WTC11 (cell line): ENCODE measurements around the gene TFB2M. TPM values are rescaled to one million over a fixed set of nuclear protein-coding genes. Genes with fewer than 3 reads are reported as not detected.
A peak's percentile ranks its signal among the peaks of the same experiment; 100 is the strongest.
"Not testable (repeated sequence)": the region's sequence is repeated elsewhere in the genome, so short reads cannot be mapped to it uniquely, and the experiment has no call there.

Experiments
- ATAC-seq: fragments of 200-7000 bp; cut with Tn5 transposase; 2 replicates; pipeline ENCODE4 v1.10.0; 2021; ENCODE audit warnings: mild to moderate bottlenecking, moderate library complexity
- CTCF ChIA-PET: fragments of 300-600 bp; sonication (Branson Sonifier 250); formaldehyde crosslinking; loops from one replicate; lab custom pipeline; 2021; ENCODE audit warnings: antibody characterized with exemption; lab: Charles Lee
- POLR2A ChIA-PET: fragments of 350-600 bp; sonication (Branson Sonifier 250); formaldehyde crosslinking; loops from one replicate; lab custom pipeline; 2021; ENCODE audit warnings: antibody characterized with exemption; lab: Charles Lee
- DNase-seq: peaks from one replicate; pipeline ENCODE4 v3.0.0; 2021; ENCODE audit warnings: low spot score
- H3K27ac Mint-ChIP-seq: 2 replicates; pipeline ENCODE4 v1.8.0; 2021; ENCODE audit warnings: mixed read lengths
- H3K27me3 Mint-ChIP-seq: 2 replicates; pipeline ENCODE4 v1.8.0; 2021; ENCODE audit warnings: low read depth, mild to moderate bottlenecking, moderate library complexity, mixed read lengths
- H3K36me3 Mint-ChIP-seq: 2 replicates; pipeline ENCODE4 v1.8.0; 2021; ENCODE audit warnings: mixed read lengths
- H3K4me1 Mint-ChIP-seq: 2 replicates; pipeline ENCODE4 v1.8.0; 2022; ENCODE audit warnings: mixed read lengths
- H3K4me3 Mint-ChIP-seq: 2 replicates; pipeline ENCODE4 v1.8.0; 2021; ENCODE audit warnings: mild to moderate bottlenecking, moderate library complexity, mixed read lengths
- H3K9me3 Mint-ChIP-seq: 2 replicates; pipeline ENCODE4 v1.8.0; 2021; ENCODE audit warnings: mixed read lengths
- ARID4B ChIP-seq: sonication (generic); formaldehyde crosslinking; IDR thresholded peaks from 2 replicates; pipeline ENCODE4 v1.8.0; 2023; ENCODE audit warnings: missing genetic modification reagents, mild to moderate bottlenecking, borderline replicate concordance
- ATF1 ChIP-seq: sonication (generic); formaldehyde crosslinking; IDR thresholded peaks from 2 replicates; pipeline ENCODE4 v1.8.1; 2023; ENCODE audit warnings: mild to moderate bottlenecking, moderate library complexity, missing genetic modification reagents
- CDX4 ChIP-seq: fragments of 250-450 bp; sonication (Bioruptor Pico); IDR thresholded peaks from 2 replicates; pipeline ENCODE4 v1.9.0; 2021; ENCODE audit warnings: moderate library complexity, mild to moderate bottlenecking, inconsistent platforms, borderline replicate concordance
- GABPB1 ChIP-seq: sonication (generic); formaldehyde crosslinking; IDR thresholded peaks from 2 replicates; pipeline ENCODE4 v1.8.1; 2023; ENCODE audit warnings: mild to moderate bottlenecking, missing genetic modification reagents
- GRHL2 ChIP-seq: fragments of 250-450 bp; sonication (Bioruptor Pico); IDR thresholded peaks from 2 replicates; pipeline ENCODE4 v1.8.0; 2022; ENCODE audit warnings: mild to moderate bottlenecking, moderate library complexity; ENCODE audit not compliant: insufficient replicate concordance, severe bottlenecking
- HMGA2 ChIP-seq: fragments of 250-450 bp; sonication (Bioruptor Pico); IDR thresholded peaks from 2 replicates; pipeline ENCODE4 v1.4.0; 2021; ENCODE audit warnings: mild to moderate bottlenecking, moderate library complexity
- JUN ChIP-seq: sonication (generic); formaldehyde crosslinking; IDR thresholded peaks from 2 replicates; pipeline ENCODE4 v1.8.0; 2023; ENCODE audit warnings: mild to moderate bottlenecking, missing genetic modification reagents
- MLX ChIP-seq: sonication (generic); formaldehyde crosslinking; IDR thresholded peaks from 2 replicates; pipeline ENCODE4 v1.8.1; 2023; ENCODE audit warnings: mild to moderate bottlenecking, missing genetic modification reagents, moderate library complexity
- MYBL2 ChIP-seq: sonication (generic); formaldehyde crosslinking; IDR thresholded peaks from 2 replicates; pipeline ENCODE4 v1.8.1; 2023; ENCODE audit warnings: mild to moderate bottlenecking, moderate library complexity, missing genetic modification reagents
- NFATC4 ChIP-seq: fragments of 250-450 bp; sonication (Bioruptor Pico); IDR thresholded peaks from 2 replicates; pipeline ENCODE4 v1.9.0; 2021; ENCODE audit warnings: mild to moderate bottlenecking
- PRRX2 ChIP-seq: fragments of 250-450 bp; sonication (Bioruptor Pico); IDR thresholded peaks from 2 replicates; pipeline ENCODE4 v1.8.0; 2021; ENCODE audit warnings: mild to moderate bottlenecking
- USF2 ChIP-seq: sonication (generic); formaldehyde crosslinking; IDR thresholded peaks from 2 replicates; pipeline ENCODE4 v1.8.1; 2023; ENCODE audit warnings: mild to moderate bottlenecking, missing genetic modification reagents, moderate library complexity
- ZSCAN18 ChIP-seq: fragments of 250-450 bp; sonication (Bioruptor Pico); IDR thresholded peaks from 2 replicates; pipeline ENCODE4 v2.1.2; 2022; ENCODE audit warnings: mild to moderate bottlenecking, moderate library complexity
- total RNA-seq: library from RNA; stranded (reverse); gene quantifications from 3 replicates; pipeline ENCODE4 v1.2.3, GENCODE V29; 2021
- TF ChIP-seq, protein P1 (sequence below): sonication (generic); formaldehyde crosslinking; IDR thresholded peaks from 2 replicates; pipeline ENCODE4 v1.8.0; 2022; ENCODE audit warnings: mild to moderate bottlenecking, missing genetic modification reagents
- TF ChIP-seq, protein P2 (sequence below): sonication (generic); formaldehyde crosslinking; IDR thresholded peaks from 2 replicates; pipeline ENCODE4 v1.8.1; 2023; ENCODE audit warnings: mild to moderate bottlenecking, missing genetic modification reagents
- TF ChIP-seq, protein P3 (sequence below): sonication (generic); formaldehyde crosslinking; IDR thresholded peaks from 2 replicates; pipeline ENCODE4 v1.8.1; 2022; ENCODE audit warnings: mild to moderate bottlenecking, moderate library complexity, missing genetic modification reagents
- TF ChIP-seq, protein P4 (sequence below): sonication (generic); formaldehyde crosslinking; conservative IDR thresholded peaks from 2 replicates; pipeline ENCODE4 v1.8.1; 2022; ENCODE audit warnings: mild to moderate bottlenecking, missing genetic modification reagents

The TFB2M gene
- total RNA-seq, 1 experiment from 2014 or later, result 16.5 TPM

DNA sequence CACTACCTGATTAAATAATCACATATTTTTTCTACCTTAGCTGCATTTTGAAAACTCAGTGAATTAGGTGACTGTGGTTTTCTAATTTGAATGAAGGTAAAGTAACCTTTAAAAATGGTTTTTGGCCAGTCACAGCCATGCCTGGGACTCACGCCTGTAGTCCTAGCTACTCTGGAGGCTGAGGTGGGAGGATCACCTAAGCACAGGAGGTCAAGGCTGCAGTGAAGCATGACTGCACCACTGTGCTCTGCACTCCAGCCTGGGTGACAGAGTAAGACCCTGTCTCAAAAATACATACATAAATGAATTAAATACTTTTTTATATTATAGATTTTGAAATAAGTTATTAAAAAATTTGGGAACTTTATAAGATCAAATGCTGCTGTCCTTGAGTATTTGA lies 5.9 kb upstream of the TFB2M start:
- H3K27me3 Mint-ChIP-seq, result no peaks in the 10 kb centered on the region
- no peaks in the 10 kb centered on the region for H3K36me3 Mint-ChIP-seq
- DNase-seq (no peak), ATAC-seq (no peak)
- no peak for TF ChIP-seq CDX4 (CRISPR knock-in tag)
- TF ChIP-seq, protein P1, sequence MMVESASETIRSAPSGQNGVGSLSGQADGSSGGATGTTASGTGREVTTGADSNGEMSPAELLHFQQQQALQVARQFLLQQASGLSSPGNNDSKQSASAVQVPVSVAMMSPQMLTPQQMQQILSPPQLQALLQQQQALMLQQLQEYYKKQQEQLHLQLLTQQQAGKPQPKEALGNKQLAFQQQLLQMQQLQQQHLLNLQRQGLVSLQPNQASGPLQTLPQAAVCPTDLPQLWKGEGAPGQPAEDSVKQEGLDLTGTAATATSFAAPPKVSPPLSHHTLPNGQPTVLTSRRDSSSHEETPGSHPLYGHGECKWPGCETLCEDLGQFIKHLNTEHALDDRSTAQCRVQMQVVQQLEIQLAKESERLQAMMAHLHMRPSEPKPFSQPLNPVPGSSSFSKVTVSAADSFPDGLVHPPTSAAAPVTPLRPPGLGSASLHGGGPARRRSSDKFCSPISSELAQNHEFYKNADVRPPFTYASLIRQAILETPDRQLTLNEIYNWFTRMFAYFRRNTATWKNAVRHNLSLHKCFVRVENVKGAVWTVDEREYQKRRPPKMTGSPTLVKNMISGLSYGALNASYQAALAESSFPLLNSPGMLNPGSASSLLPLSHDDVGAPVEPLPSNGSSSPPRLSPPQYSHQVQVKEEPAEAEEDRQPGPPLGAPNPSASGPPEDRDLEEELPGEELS, result no peak
- TF ChIP-seq, all 79 proteins: peak for 0
- no peak overlapping the region for H3K27ac Mint-ChIP-seq
- no peak overlapping the region for H3K4me3 Mint-ChIP-seq
- CTCF ChIA-PET, result no interaction called here
- POLR2A ChIA-PET, result no interaction called here
- H3K9me3 Mint-ChIP-seq, result no peaks in the 10 kb centered on the region
- H3K4me1 Mint-ChIP-seq, result peaks cover 8% of the 10 kb centered on the region

- H3K27ac Mint-ChIP-seq, H3K27me3 Mint-ChIP-seq, ATAC-seq, POLR2A ChIA-PET, CTCF ChIA-PET, DNase-seq, H3K36me3 Mint-ChIP-seq, H3K4me1 Mint-ChIP-seq, H3K4me3 Mint-ChIP-seq, H3K9me3 Mint-ChIP-seq: not testable (repeated sequence)
These were observed 5.2 kb upstream of the TFB2M start for GRCh38 chr1:246571309-246571708.

DNA sequence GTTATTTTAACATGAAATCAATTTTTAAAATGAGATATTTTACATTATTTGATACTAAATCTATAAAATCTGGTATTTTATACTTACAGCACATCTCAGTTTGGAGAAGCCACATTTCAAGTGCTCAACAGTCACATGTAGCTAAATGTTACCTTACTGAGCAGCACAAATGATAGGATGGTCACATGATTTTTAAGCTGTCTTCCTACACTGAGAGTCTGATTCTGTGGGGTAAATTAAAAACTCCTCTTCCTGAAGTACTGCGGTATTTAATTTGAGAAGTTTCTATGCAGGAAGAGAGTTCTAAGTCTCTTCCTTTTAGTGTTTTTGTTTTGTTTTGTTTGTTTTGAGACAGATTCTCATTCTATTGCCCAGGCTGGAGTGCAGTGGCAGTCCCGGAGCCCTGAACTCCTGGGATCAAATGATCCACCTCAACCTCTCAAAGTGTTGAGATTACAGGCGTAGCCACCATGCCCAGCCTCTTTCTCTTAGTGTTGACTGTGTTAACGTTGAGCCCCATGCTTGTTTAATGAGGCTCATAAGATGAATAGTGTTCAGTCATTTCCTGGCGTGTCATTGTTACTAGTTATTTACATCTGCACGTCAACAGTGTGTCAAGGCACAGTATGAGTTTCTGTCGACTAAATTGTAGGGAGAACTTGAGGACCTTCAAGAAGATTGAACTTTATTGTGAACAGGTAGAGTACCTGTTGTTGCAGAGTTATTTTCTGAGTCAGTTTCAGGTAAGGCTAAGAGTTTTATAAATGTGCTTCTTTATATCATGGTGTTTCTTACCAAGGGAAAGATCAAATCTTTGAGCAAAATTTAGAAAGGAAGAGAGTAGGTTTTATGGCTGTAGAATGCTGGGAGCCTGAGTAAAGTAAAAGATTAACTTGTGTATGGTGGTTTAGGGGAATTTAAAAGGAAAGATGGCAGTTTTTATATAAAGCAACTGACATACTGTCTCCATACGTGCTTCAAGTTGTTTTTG lies 3.5 kb upstream of the TFB2M start:
- Mint-ChIP-seq H3K4me1 (peaks cover 14% of the 10 kb centered on the region), H3K27me3 (no peaks in the 10 kb centered on the region), H3K9me3 (no peaks in the 10 kb centered on the region), H3K36me3 (no peaks in the 10 kb centered on the region), H3K27ac (peak overlapping the region; percentile 41), H3K4me3 (no peak overlapping the region)
- POLR2A ChIA-PET, result no interaction called here
- DNase-seq (no peak), ATAC-seq (no peak)
- CTCF ChIA-PET, result no interaction called here
- TF ChIP-seq PRRX2 (CRISPR knock-in tag), result no peak
- no peak for TF ChIP-seq ZSCAN18 (CRISPR knock-in tag)
- TF ChIP-seq ATF1 (CRISPR knock-in tag), result no peak
- no peak for TF ChIP-seq USF2 (CRISPR knock-in tag)
- TF ChIP-seq, protein P2, sequence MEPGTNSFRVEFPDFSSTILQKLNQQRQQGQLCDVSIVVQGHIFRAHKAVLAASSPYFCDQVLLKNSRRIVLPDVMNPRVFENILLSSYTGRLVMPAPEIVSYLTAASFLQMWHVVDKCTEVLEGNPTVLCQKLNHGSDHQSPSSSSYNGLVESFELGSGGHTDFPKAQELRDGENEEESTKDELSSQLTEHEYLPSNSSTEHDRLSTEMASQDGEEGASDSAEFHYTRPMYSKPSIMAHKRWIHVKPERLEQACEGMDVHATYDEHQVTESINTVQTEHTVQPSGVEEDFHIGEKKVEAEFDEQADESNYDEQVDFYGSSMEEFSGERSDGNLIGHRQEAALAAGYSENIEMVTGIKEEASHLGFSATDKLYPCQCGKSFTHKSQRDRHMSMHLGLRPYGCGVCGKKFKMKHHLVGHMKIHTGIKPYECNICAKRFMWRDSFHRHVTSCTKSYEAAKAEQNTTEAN (CRISPR knock-in tag), result no peak
- TF ChIP-seq, protein P3, sequence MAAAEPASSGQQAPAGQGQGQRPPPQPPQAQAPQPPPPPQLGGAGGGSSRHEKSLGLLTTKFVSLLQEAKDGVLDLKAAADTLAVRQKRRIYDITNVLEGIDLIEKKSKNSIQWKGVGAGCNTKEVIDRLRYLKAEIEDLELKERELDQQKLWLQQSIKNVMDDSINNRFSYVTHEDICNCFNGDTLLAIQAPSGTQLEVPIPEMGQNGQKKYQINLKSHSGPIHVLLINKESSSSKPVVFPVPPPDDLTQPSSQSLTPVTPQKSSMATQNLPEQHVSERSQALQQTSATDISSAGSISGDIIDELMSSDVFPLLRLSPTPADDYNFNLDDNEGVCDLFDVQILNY (CRISPR knock-in tag), result no peak
- no peak for TF ChIP-seq GRHL2 (CRISPR knock-in tag)
- TF ChIP-seq JUN (CRISPR knock-in tag), result no peak
- no peak for TF ChIP-seq NFATC4 (CRISPR knock-in tag)
- no peak for TF ChIP-seq HMGA2 (CRISPR knock-in tag)
- no peak for TF ChIP-seq MLX (CRISPR knock-in tag)
- TF ChIP-seq ARID4B (CRISPR knock-in tag), result no peak
- TF ChIP-seq, protein P4, sequence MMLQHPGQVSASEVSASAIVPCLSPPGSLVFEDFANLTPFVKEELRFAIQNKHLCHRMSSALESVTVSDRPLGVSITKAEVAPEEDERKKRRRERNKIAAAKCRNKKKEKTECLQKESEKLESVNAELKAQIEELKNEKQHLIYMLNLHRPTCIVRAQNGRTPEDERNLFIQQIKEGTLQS, result no peak
- TF ChIP-seq MYBL2 (CRISPR knock-in tag), result no peak
- no peak for TF ChIP-seq GABPB1
